T-helper 1 cell treated with Interleukin-12 subunit alpha and Interleukin-12 subunit beta and Interleukin-4 antibody, amounts not matched to agents 30 μg/mL and 1 μg/mL, for 36 hours (primary cell): ENCODE results near the gene CERT1.
"Not testable (repeated sequence)": the region's sequence is repeated elsewhere in the genome, so short reads cannot be mapped to it uniquely, and the experiment has no call there.

Experiments
- H3K27ac Mint-ChIP-seq: one replicate; pipeline ENCODE4 v1.8.0; 2021; ENCODE audit warnings: mild to moderate bottlenecking, mixed read lengths
- H3K27me3 Mint-ChIP-seq: one replicate; pipeline ENCODE4 v1.8.0; 2021; ENCODE audit warnings: low read depth, mixed read lengths
- H3K36me3 Mint-ChIP-seq: one replicate; pipeline ENCODE4 v1.8.0; 2021; ENCODE audit warnings: low read depth, mixed read lengths
- H3K4me1 Mint-ChIP-seq: one replicate; pipeline ENCODE4 v1.8.0; 2021; ENCODE audit warnings: low read depth, mixed read lengths
- H3K4me3 Mint-ChIP-seq: one replicate; pipeline ENCODE4 v1.8.0; 2021; ENCODE audit warnings: mild to moderate bottlenecking, moderate library complexity, mixed read lengths
- H3K9me3 Mint-ChIP-seq: one replicate; pipeline ENCODE4 v1.8.0; 2021; ENCODE audit warnings: mixed read lengths

CERT1 gene

DNA sequence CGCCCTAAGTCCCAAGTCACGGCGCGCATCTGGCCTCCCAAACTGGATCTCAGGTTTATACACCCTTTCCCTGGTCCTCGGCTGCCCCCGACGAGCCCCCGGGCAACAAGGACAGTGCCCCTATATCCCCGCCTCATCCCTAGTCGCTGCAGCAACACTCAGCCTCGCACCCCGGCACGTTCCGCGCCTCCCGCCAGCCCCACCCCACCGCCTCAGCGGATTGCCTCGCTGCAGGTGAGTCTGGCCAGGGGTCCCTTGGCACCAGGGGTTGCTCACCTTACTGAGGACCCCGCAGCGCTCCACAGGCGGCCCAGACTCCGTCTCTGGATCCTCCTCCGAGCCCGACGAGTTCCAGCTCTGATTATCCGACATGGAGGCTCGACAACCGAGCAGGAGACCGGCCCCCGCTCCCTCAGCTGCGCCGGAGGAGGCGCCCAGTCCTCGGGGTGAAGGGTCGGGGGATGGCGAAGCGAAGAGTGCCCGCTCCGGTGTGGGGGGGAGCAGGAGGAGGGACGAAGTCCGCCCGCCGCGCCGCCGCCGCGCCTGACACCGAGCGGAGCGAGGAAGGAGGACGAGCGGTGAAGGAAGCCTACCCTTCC is 494 bp downstream of the CERT1 start:
- peak overlapping the region; percentile 98 for H3K4me3 Mint-ChIP-seq
- H3K36me3 Mint-ChIP-seq, result peaks cover 12% of the 10 kb centered on the region
- peak overlapping the region; percentile 94 for H3K27ac Mint-ChIP-seq
- H3K27me3 Mint-ChIP-seq, result no peaks in the 10 kb centered on the region
- peaks cover 46% of the 10 kb centered on the region for H3K4me1 Mint-ChIP-seq
- H3K9me3 Mint-ChIP-seq, result peaks cover 4% of the 10 kb centered on the region

DNA sequence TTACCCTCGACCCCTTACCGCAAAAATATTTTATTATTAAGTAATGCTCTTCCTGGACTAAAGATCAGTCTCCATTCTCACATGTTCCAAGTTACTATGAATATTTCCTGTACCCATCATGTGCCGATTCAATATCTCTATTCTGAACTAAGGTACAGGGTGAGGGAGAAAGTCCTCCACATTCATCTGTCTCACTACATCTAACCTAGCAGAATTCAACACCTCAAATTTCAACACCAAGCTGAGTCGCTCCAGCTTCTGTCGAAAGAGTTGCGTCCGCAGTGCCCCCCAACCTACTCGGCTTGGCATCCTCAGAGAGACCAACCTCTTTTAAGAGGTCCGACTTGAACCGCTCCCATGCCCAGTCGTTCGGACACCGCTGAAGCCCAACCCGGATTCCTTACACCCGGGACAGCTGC is 1.0 kb downstream of the CERT1 start:
- Mint-ChIP-seq H3K4me1 (peaks cover 49% of the 10 kb centered on the region), H3K27ac (peak overlapping the region; percentile 94), H3K36me3 (peaks cover 16% of the 10 kb centered on the region), H3K4me3 (peak overlapping the region; percentile 98), H3K9me3 (peaks cover 4% of the 10 kb centered on the region), H3K27me3 (no peaks in the 10 kb centered on the region)

- Mint-ChIP-seq H3K27me3 (no peaks in the 10 kb centered on the region), H3K4me1 (peaks cover 48% of the 10 kb centered on the region), H3K27ac (peak overlapping the region; percentile 53), H3K4me3 (peak overlapping the region; percentile 98), H3K36me3 (peaks cover 17% of the 10 kb centered on the region), H3K9me3 (peaks cover 4% of the 10 kb centered on the region)
Observed at GRCh38 chr5:75509956-75510355, 1.5 kb downstream of the CERT1 start.

DNA sequence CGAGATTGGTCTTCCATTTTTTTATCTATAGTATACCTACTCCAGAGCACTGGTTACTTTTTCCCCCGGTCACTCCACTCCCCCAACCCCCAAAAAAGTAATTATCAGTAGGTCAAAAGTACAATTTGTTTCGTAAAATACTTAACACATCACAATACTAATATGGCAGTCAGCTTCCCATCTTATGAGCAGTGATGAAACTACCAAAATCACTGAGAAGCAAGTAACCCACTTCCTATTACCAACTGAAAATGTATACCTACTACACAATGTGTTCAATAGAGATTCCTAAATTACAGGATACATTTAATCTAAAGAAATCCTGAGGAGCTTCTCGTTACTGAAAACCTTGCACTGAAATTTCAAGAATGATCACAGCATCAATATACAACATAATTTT is 1.9 kb downstream of the CERT1 start:
- peaks cover 47% of the 10 kb centered on the region for H3K4me1 Mint-ChIP-seq
- peaks cover 4% of the 10 kb centered on the region for H3K9me3 Mint-ChIP-seq
- H3K27ac Mint-ChIP-seq, result no peak overlapping the region
- peaks cover 18% of the 10 kb centered on the region for H3K36me3 Mint-ChIP-seq
- H3K4me3 Mint-ChIP-seq, result peak overlapping the region; percentile 98
- H3K27me3 Mint-ChIP-seq, result no peaks in the 10 kb centered on the region

DNA sequence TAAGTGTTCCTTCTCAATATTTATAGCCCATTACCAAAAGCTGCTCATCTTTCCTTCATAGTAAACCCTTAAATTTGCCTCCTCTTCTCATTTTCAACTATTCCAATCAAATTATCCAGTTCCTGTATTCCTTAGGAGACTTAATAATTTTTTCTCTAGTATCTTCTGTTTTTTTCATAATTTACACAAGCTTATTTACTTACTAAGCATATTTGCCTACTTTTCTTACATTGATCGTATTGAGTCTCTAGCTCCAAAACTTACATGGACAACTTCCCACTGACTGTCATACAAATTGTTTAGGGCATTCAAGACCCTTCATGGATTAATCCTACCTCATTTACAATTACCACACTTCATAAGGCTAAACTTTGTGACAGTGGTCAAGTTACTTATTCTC is 3.6 kb downstream of the CERT1 start:
- peaks cover 19% of the 10 kb centered on the region for H3K36me3 Mint-ChIP-seq
- H3K9me3 Mint-ChIP-seq, result peaks cover 4% of the 10 kb centered on the region
- no peak overlapping the region for H3K4me3 Mint-ChIP-seq
- peaks cover 38% of the 10 kb centered on the region for H3K4me1 Mint-ChIP-seq
- H3K27ac Mint-ChIP-seq, result no peak overlapping the region
- no peaks in the 10 kb centered on the region for H3K27me3 Mint-ChIP-seq

GRCh38 chr5:75505112-75505511 is 6.3 kb downstream of the CERT1 start:
- H3K4me3 Mint-ChIP-seq, H3K9me3 Mint-ChIP-seq, H3K27me3 Mint-ChIP-seq, H3K27ac Mint-ChIP-seq: not testable (repeated sequence)
- H3K36me3 Mint-ChIP-seq, result peaks cover 21% of the 10 kb centered on the region
- H3K4me1 Mint-ChIP-seq, result peaks cover 33% of the 10 kb centered on the region

GRCh38 chr5:75498875-75499274 is 12.6 kb downstream of the CERT1 start:
- not testable (repeated sequence) for H3K27me3 Mint-ChIP-seq, H3K27ac Mint-ChIP-seq, H3K9me3 Mint-ChIP-seq, H3K4me1 Mint-ChIP-seq, H3K4me3 Mint-ChIP-seq
- H3K36me3 Mint-ChIP-seq, result peaks cover 27% of the 10 kb centered on the region

GRCh38 chr5:75498208-75498777 is 13.1 kb downstream of the CERT1 start:
- no peaks in the 10 kb centered on the region for H3K9me3 Mint-ChIP-seq

GRCh38 chr5:75496026-75496425 is 15.4 kb downstream of the CERT1 start:
- H3K27ac Mint-ChIP-seq, result no peak overlapping the region
- H3K4me3 Mint-ChIP-seq, result no peak overlapping the region
- H3K27me3 Mint-ChIP-seq, result no peaks in the 10 kb centered on the region
- peaks cover 4% of the 10 kb centered on the region for H3K4me1 Mint-ChIP-seq
- H3K9me3 Mint-ChIP-seq, result peaks cover 4% of the 10 kb centered on the region
- H3K36me3 Mint-ChIP-seq, result peaks cover 41% of the 10 kb centered on the region

More at GRCh38 chr5:75498208-75498777, 13.1 kb downstream of the CERT1 start:
- Mint-ChIP-seq H3K4me3 (no peak overlapping the region), H3K36me3 (peaks cover 30% of the 10 kb centered on the region), H3K27me3 (no peaks in the 10 kb centered on the region), H3K4me1 (peaks cover 4% of the 10 kb centered on the region), H3K27ac (no peak overlapping the region)

GRCh38 chr5:75491621-75492020 is 19.8 kb downstream of the CERT1 start:
- H3K27me3 Mint-ChIP-seq, result no peaks in the 10 kb centered on the region
- no peak overlapping the region for H3K27ac Mint-ChIP-seq
- H3K9me3 Mint-ChIP-seq, result peaks cover 32% of the 10 kb centered on the region
- H3K4me1 Mint-ChIP-seq, result peaks cover 3% of the 10 kb centered on the region
- no peak overlapping the region for H3K4me3 Mint-ChIP-seq
- peaks cover 38% of the 10 kb centered on the region for H3K36me3 Mint-ChIP-seq

GRCh38 chr5:75489847-75490246 is 21.6 kb downstream of the CERT1 start:
- Mint-ChIP-seq H3K36me3 (peaks cover 47% of the 10 kb centered on the region), H3K9me3 (peaks cover 49% of the 10 kb centered on the region)
- H3K4me3 Mint-ChIP-seq, H3K4me1 Mint-ChIP-seq, H3K27me3 Mint-ChIP-seq, H3K27ac Mint-ChIP-seq: not testable (repeated sequence)

- peaks cover 14% of the 10 kb centered on the region for H3K4me1 Mint-ChIP-seq
- H3K4me3 Mint-ChIP-seq, result no peak overlapping the region
- peaks cover 45% of the 10 kb centered on the region for H3K36me3 Mint-ChIP-seq
- H3K27me3 Mint-ChIP-seq, result no peaks in the 10 kb centered on the region
- H3K27ac Mint-ChIP-seq, result no peak overlapping the region
- H3K9me3 Mint-ChIP-seq, result peaks cover 57% of the 10 kb centered on the region
Observed at GRCh38 chr5:75484605-75485004, 26.8 kb downstream of the CERT1 start.

- H3K27me3 Mint-ChIP-seq, result no peaks in the 10 kb centered on the region
- H3K9me3 Mint-ChIP-seq, result peaks cover 44% of the 10 kb centered on the region
- no peak overlapping the region for H3K4me3 Mint-ChIP-seq
- H3K36me3 Mint-ChIP-seq, result peaks cover 36% of the 10 kb centered on the region
- no peak overlapping the region for H3K27ac Mint-ChIP-seq
- peaks cover 11% of the 10 kb centered on the region for H3K4me1 Mint-ChIP-seq
Observed at GRCh38 chr5:75482482-75482881, 28.9 kb downstream of the CERT1 start.

DNA sequence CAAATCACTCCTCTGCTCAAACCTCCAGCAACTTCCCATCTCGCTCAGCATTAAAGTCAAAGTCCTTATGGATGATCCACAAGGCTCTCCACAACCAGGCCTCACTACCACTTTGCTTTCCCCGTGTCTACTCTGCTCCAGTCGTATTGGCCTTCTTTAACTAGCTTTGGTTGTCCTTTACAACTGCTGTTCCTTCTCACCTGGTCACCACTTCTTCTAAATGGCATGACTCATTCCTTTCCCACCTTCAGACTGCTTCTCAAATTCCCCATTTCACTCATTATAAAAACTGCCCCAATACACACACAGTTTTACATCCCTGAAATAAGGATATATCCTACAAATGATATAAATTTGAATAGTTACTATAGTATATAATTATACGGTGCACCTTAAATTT is 30.4 kb downstream of the CERT1 start:
- peaks cover 30% of the 10 kb centered on the region for H3K9me3 Mint-ChIP-seq
- H3K27ac Mint-ChIP-seq, result no peak overlapping the region
- H3K27me3 Mint-ChIP-seq, result no peaks in the 10 kb centered on the region
- H3K36me3 Mint-ChIP-seq, result peaks cover 31% of the 10 kb centered on the region
- no peak overlapping the region for H3K4me3 Mint-ChIP-seq
- H3K4me1 Mint-ChIP-seq, result peaks cover 8% of the 10 kb centered on the region

DNA sequence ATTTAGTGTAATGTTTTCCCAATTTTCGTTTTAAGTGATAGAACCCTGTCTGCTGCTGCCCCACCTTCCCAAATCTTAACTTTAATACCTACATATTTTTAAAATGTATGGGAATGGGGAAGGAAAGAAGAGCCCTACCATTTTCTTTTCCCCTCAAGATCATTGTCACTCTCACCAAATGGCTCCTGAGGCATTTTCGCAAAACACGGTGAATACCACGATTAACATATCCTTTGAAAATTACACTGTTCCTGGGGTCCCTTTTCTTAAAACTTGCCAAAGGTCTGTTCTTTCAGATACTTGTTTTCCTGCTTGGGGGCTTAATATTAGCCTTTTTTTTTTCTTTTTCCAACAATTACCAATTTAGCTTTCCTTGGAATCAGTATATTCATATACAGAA is 36.1 kb downstream of the CERT1 start:
- Mint-ChIP-seq H3K27ac (no peak overlapping the region), H3K4me1 (no peaks in the 10 kb centered on the region), H3K36me3 (peaks cover 14% of the 10 kb centered on the region)

More for the DNA sequence above, 36.1 kb downstream of the CERT1 start:
- Mint-ChIP-seq H3K27me3 (no peaks in the 10 kb centered on the region), H3K9me3 (peaks cover 9% of the 10 kb centered on the region), H3K4me3 (no peak overlapping the region)
